ENCODE results near the gene KCNQ1OT1.

Gene KCNQ1OT1

DNA sequence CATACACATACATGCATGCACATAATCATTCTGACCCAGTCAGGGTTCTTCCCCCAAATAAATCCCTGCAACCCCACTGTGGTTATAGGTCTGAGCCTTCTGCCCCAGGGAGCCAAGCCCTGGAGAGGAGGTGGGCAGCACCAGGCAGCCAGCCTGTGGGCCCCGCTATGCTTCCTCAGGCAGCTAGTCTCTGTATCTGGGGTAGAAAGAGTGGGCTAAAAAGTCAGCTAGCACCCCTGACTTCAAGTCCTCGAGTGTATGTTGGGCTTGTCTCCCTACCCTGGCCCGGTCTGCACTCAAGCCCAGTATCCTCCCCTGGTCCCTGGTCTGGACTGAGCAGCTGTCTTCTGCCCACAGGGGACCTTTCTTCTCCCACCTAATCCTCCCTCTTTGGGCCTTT is 28.0 kb downstream of the KCNQ1OT1 start:
- Histone ChIP-seq H3K4me1 (ENCODE audit: insufficient read depth, low read length) (no peaks in the 10 kb centered on the region; the same call in 1 of the 2 replicates), H3K9ac (ENCODE audit: low read depth, low read length) (no peak overlapping the region), H3K36me3 (ENCODE audit: insufficient read depth, low read length) (no peaks in the 10 kb centered on the region; the same call in 1 of the 2 replicates), H3K9me3 (ENCODE audit: control insufficient read depth, insufficient read depth, low read length) (no peaks in the 10 kb centered on the region)

DNA sequence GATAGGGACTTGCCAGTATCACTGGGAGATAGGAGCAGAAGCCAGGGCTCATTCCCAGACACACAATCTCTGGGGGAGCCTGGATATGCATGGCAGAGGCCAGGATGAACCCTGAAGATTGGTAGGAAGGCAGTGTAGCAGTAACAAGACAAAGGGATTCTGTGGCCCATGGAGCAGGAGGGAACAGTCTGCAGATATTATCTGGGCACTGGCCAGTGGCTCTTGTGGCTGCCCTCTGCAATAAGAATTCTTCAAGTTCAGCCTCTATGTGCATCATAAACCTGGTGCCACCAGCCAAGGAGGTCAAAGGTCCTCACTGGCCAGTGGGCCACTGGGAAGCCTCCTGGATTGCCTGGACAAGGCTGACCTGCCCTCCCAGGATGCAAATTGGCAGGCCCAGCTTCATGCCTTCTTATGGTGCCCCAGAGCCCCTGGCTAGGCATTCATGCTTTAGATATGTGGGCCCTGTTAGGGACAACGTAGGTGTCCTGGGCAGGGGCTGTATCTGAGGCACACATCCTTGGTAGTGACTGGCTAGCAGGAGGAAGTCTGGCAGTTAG is 29.2 kb downstream of the KCNQ1OT1 start:
- H3K9me3 ChIP-seq (ENCODE audit: control insufficient read depth, insufficient read depth, low read length), result no peaks in the 10 kb centered on the region
- no peaks in the 10 kb centered on the region; the same call in 1 of the 2 replicates for H3K4me1 ChIP-seq (ENCODE audit: insufficient read depth, low read length)
- H3K36me3 ChIP-seq (ENCODE audit: insufficient read depth, low read length), result no peaks in the 10 kb centered on the region; the same call in 1 of the 2 replicates
- no peak overlapping the region for H3K9ac ChIP-seq (ENCODE audit: low read depth, low read length)

DNA sequence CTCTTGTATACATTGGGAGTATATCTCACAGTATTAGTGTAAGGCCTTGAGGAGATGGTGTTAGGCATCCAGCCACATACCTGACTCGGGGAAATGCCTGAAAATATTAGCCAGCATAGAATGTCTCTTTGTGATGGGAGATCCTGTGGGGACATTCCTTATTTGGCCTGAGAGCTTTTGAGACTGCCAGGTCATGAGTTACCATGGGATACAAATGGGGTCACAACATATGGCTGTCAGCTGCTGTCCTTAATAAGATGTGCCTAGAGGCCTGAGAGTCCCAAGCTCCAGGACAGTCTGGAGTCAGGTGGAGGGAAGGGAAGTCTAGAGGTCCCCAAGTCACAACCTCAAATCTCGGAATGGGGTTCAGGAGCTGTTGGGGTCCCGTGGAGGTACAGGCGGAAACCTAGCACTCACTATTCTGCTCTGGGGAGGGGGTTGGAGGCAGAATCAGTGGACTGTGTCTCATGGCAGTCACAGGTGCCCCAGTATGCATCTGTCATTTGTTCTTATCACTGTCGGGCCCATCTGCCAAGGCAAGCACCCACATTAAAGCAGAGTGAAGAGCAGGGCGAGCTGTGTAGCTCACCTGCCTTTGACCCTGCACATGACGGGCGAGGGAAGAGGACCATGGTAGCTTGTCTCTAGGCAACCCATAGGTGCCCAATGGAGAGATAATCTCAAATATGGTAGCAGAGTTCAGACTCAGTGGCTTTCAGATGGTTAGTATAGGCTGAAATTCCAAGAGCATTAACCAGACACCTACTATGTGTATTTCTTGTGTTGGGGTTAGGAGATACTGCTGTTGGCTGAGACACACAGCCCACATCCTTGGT is 29.9 kb downstream of the KCNQ1OT1 start:
- H3K36me3 ChIP-seq (ENCODE audit: insufficient read depth, low read length), result no peaks in the 10 kb centered on the region; the same call in 1 of the 2 replicates
- H3K9ac ChIP-seq (ENCODE audit: low read depth, low read length), result no peak overlapping the region
- H3K4me1 ChIP-seq (ENCODE audit: insufficient read depth, low read length), result no peaks in the 10 kb centered on the region
- no peaks in the 10 kb centered on the region for H3K9me3 ChIP-seq (ENCODE audit: control insufficient read depth, insufficient read depth, low read length)

GRCh38 chr11:2668876-2669275 is 30.9 kb downstream of the KCNQ1OT1 start:
- H3K4me1 ChIP-seq (ENCODE audit: insufficient read depth, low read length), result no peaks in the 10 kb centered on the region
- H3K36me3 ChIP-seq (ENCODE audit: insufficient read depth, low read length), result no peaks in the 10 kb centered on the region; the same call in 1 of the 2 replicates
- no peak overlapping the region for H3K9ac ChIP-seq (ENCODE audit: low read depth, low read length)
- H3K9me3 ChIP-seq (ENCODE audit: control insufficient read depth, insufficient read depth, low read length), result no peaks in the 10 kb centered on the region

DNA sequence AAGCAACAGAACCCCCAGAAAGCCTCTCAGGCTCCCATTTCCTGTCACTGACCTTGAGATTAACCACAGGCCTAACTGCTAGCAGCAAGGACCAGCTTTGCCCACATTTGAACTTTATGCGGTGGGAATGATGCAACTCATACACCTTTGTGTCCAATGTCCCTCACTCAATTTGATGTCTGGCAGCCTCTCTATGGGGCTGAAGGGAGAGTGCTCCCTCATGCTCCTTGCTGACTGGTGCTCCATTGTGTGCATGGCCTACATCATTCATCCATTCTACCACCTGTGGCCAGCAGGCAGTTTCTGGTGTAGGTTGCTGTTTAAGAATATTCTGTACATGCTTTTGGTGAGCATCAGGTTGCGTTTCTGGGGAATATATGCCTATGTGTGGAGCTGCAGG is 31.9 kb downstream of the KCNQ1OT1 start:
- Histone ChIP-seq H3K9me3 (ENCODE audit: control insufficient read depth, insufficient read depth, low read length) (no peaks in the 10 kb centered on the region), H3K36me3 (ENCODE audit: insufficient read depth, low read length) (no peaks in the 10 kb centered on the region; the same call in 1 of the 2 replicates), H3K4me1 (ENCODE audit: insufficient read depth, low read length) (no peaks in the 10 kb centered on the region), H3K9ac (ENCODE audit: low read depth, low read length) (no peak overlapping the region)

DNA sequence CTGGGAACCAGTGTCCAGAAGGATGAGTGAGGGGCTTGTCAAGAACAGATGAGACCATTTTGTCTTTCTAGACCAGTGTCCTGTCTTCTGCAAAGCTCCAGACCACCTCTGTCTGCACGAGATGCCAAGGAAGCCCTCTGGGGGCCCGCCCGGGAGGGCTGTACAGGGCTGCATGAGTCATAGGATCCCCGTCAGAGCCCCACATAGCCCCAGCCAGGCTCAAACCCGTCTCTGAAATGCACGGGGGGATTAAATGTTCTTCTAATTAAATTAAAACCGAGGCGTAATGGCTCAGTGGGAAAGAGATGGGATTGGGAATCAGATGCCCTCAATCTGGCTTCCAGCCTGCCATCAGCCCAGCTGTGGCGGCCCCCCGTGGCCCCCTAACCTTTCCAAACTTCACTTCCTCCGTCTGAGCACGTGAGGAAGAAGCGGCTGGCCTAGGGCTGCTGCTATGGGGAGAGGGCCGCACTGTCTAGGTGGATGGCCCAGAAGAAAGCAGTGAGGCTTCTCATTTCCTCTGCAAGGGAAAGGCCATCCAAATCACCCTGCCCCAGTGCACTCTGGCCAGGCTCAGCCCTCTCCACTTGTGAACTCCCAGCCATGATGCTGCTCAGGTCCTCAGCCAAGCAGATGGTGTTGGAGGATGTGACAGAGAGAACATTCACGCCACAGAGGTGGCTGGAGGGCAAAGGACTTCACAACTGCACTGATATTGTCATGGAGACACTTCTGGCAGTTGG is 32.8 kb downstream of the KCNQ1OT1 start:
- no peaks in the 10 kb centered on the region; the same call in 1 of the 2 replicates for H3K36me3 ChIP-seq (ENCODE audit: insufficient read depth, low read length)
- H3K4me1 ChIP-seq (ENCODE audit: insufficient read depth, low read length), result no peaks in the 10 kb centered on the region
- no peak overlapping the region for H3K9ac ChIP-seq (ENCODE audit: low read depth, low read length)
- H3K9me3 ChIP-seq (ENCODE audit: control insufficient read depth, insufficient read depth, low read length), result peaks cover under 1% of the 10 kb centered on the region; the same call in 1 of the 2 replicates

- Histone ChIP-seq H3K9ac (ENCODE audit: low read depth, low read length) (no peak overlapping the region), H3K36me3 (ENCODE audit: insufficient read depth, low read length) (no peaks in the 10 kb centered on the region; the same call in 1 of the 2 replicates)
Measured at GRCh38 chr11:2666401-2666741, 33.4 kb downstream of the KCNQ1OT1 start.

GRCh38 chr11:2665526-2666400 is 34.0 kb downstream of the KCNQ1OT1 start:
- no peaks in the 10 kb centered on the region; the same call in 1 of the 2 replicates for H3K36me3 ChIP-seq (ENCODE audit: insufficient read depth, low read length)
- no peaks in the 10 kb centered on the region for H3K4me1 ChIP-seq (ENCODE audit: insufficient read depth, low read length)
- H3K9ac ChIP-seq (ENCODE audit: low read depth, low read length), result no peak overlapping the region
- H3K9me3 ChIP-seq (ENCODE audit: control insufficient read depth, insufficient read depth, low read length), result peaks cover 9% of the 10 kb centered on the region

More at GRCh38 chr11:2666401-2666741, 33.4 kb downstream of the KCNQ1OT1 start:
- H3K4me1 ChIP-seq (ENCODE audit: insufficient read depth, low read length), result no peaks in the 10 kb centered on the region
- peaks cover 3% of the 10 kb centered on the region for H3K9me3 ChIP-seq (ENCODE audit: control insufficient read depth, insufficient read depth, low read length)

GRCh38 chr11:2664791-2665525 is 34.8 kb downstream of the KCNQ1OT1 start:
- Histone ChIP-seq H3K9ac (ENCODE audit: low read depth, low read length) (no peak overlapping the region), H3K4me1 (ENCODE audit: insufficient read depth, low read length) (no peaks in the 10 kb centered on the region), H3K9me3 (ENCODE audit: control insufficient read depth, insufficient read depth, low read length) (peaks cover 14% of the 10 kb centered on the region), H3K36me3 (ENCODE audit: insufficient read depth, low read length) (no peaks in the 10 kb centered on the region; the same call in 1 of the 2 replicates)

DNA sequence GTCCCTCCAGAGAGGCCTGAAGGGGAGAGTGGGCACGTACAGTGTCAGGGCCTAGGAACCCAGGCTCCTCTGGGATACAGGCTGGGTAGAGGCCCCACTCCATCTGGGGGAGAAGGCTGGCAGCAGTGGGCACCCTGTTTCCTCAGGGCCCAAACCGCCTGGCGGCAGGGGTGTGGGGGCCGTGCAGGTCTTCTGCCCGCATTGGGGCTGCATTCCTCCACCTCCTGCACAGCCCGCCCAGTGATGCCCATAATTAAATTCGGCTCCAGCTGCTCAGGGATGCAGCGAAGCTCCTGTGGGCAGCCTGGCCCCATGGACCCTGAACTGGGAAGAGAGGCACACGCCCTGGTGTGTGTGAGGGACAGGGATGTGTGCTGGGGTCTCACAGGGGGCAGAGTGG is 35.4 kb downstream of the KCNQ1OT1 start:
- Histone ChIP-seq H3K9ac (ENCODE audit: low read depth, low read length) (no peak overlapping the region), H3K36me3 (ENCODE audit: insufficient read depth, low read length) (no peaks in the 10 kb centered on the region; the same call in 1 of the 2 replicates), H3K9me3 (ENCODE audit: control insufficient read depth, insufficient read depth, low read length) (peaks cover 20% of the 10 kb centered on the region), H3K4me1 (ENCODE audit: insufficient read depth, low read length) (no peaks in the 10 kb centered on the region)

GRCh38 chr11:2663915-2664314 is 35.9 kb downstream of the KCNQ1OT1 start:
- peaks cover 22% of the 10 kb centered on the region for H3K9me3 ChIP-seq (ENCODE audit: control insufficient read depth, insufficient read depth, low read length)
- H3K36me3 ChIP-seq (ENCODE audit: insufficient read depth, low read length), result no peaks in the 10 kb centered on the region
- no peak overlapping the region for H3K9ac ChIP-seq (ENCODE audit: low read depth, low read length)
- H3K4me1 ChIP-seq (ENCODE audit: insufficient read depth, low read length), result no peaks in the 10 kb centered on the region

GRCh38 chr11:2663506-2663905 is 36.3 kb downstream of the KCNQ1OT1 start:
- H3K9ac ChIP-seq (ENCODE audit: low read depth, low read length), result no peak overlapping the region
- H3K36me3 ChIP-seq (ENCODE audit: insufficient read depth, low read length), result no peaks in the 10 kb centered on the region
- H3K9me3 ChIP-seq (ENCODE audit: control insufficient read depth, insufficient read depth, low read length), result peaks cover 23% of the 10 kb centered on the region
- H3K4me1 ChIP-seq (ENCODE audit: insufficient read depth, low read length), result no peaks in the 10 kb centered on the region

All from ES-I3 (cell line).